Measurements from ENCODE around the gene KLHDC9.

KLHDC9 gene

DNA sequence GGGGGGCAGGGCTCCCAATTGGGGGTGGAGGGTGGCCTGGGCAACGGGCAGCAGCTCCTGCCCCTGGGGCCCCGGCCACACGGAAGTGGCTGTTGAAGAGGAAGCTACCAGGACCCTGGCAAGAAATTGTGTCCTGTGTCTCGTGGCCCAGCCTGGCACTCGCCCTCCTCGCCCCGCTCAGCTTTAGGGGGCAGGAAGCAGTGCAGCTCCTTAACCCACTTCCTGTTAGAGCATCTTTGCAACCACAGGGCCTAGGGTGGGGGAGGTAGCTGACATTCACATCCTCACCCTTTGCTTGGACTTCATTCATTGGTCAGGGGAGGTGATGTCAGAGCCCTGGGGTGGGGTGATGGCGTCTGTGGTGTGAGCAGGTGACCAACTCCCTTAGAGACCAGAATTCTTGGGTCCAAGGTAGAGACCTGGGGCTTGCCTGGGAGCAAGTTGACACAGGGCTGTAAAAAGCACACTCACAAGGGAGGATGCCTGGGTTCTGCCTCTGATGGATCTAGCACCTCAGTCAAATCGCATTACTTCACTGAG lies 28.4 kb upstream of the KLHDC9 start, which contains the start of gene ARHGAP30:
Gene ARHGAP30, minus strand, starts transcription at position 161 of the 540 bp plus-strand sequence. CDS start 267 bp downstream, outside the sequence.
- in situ Hi-C loops (cut with HindIII; ENCODE audit: low sequenced_read_pairs) = no loop called here
- no peak for DNase-seq (ENCODE audit: low read depth, low spot score)
- TF ChIP-seq, protein P1, sequence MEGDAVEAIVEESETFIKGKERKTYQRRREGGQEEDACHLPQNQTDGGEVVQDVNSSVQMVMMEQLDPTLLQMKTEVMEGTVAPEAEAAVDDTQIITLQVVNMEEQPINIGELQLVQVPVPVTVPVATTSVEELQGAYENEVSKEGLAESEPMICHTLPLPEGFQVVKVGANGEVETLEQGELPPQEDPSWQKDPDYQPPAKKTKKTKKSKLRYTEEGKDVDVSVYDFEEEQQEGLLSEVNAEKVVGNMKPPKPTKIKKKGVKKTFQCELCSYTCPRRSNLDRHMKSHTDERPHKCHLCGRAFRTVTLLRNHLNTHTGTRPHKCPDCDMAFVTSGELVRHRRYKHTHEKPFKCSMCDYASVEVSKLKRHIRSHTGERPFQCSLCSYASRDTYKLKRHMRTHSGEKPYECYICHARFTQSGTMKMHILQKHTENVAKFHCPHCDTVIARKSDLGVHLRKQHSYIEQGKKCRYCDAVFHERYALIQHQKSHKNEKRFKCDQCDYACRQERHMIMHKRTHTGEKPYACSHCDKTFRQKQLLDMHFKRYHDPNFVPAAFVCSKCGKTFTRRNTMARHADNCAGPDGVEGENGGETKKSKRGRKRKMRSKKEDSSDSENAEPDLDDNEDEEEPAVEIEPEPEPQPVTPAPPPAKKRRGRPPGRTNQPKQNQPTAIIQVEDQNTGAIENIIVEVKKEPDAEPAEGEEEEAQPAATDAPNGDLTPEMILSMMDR (IDR thresholded peaks at IDR 0.05; ENCODE audit: low read depth, low read length) = no peak
- no peak within 1 kb of the TSS for H3K4me3 ChIP-seq (ENCODE audit: low read depth, low read length)

DNA sequence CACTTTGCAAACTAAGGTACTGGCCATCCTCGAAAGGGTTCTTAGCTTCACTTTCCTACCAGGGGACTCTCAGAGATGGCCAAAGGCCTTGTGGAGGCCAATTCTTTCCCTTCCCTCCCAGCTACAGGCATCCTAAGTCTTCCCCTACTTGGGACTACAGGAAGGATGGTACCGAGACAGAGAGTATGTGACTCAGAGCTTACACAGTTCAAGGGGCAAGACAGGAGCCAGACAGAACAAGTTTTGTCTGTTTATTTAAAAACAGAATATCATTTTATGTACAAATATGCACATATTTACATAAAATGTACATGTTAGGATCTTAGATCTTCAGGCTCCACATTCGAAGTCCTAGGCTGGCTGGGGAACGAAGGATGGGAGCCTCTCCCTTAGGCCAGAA lies 27.4 kb upstream of the KLHDC9 start:
- TF ChIP-seq, protein P1 (IDR thresholded peaks at IDR 0.05; ENCODE audit: low read depth, low read length) = no peak
- in situ Hi-C loops (cut with HindIII; ENCODE audit: low sequenced_read_pairs) = no loop called here
- no peak for DNase-seq (ENCODE audit: low read depth, low spot score)
- H3K4me3 ChIP-seq (ENCODE audit: low read depth, low read length) = no peak overlapping the region

DNA sequence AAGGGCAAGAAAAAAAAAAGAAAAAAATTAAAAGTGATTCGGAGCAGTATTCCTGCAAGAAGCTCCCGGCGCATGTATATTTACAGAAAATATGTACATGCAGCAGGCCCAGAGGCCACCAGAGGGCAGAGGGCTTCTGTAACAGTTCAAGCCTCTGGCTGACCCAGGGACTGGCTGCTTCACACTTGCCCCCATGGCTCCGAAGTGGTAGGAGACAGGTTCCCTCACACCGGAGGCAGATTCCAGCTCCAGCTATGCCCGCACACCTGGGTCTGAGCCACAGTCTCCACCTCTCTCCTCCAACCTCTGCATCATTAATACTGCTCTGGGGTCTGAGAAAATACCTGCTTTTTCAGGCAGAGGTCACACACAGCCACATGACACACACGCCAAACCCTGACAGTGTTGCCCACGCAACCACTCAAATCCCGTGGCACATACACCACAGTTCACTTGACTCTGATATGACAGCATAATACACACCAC lies 26.2 kb upstream of the KLHDC9 start:
- in situ Hi-C loops (cut with HindIII; ENCODE audit: low sequenced_read_pairs) = no loop called here
- peak; percentile 21 for DNase-seq (ENCODE audit: low read depth, low spot score)
- H3K4me3 ChIP-seq (ENCODE audit: low read depth, low read length) = no peak overlapping the region
- TF ChIP-seq, protein P1 (IDR thresholded peaks at IDR 0.05; ENCODE audit: low read depth, low read length) = peak; percentile 54

DNA sequence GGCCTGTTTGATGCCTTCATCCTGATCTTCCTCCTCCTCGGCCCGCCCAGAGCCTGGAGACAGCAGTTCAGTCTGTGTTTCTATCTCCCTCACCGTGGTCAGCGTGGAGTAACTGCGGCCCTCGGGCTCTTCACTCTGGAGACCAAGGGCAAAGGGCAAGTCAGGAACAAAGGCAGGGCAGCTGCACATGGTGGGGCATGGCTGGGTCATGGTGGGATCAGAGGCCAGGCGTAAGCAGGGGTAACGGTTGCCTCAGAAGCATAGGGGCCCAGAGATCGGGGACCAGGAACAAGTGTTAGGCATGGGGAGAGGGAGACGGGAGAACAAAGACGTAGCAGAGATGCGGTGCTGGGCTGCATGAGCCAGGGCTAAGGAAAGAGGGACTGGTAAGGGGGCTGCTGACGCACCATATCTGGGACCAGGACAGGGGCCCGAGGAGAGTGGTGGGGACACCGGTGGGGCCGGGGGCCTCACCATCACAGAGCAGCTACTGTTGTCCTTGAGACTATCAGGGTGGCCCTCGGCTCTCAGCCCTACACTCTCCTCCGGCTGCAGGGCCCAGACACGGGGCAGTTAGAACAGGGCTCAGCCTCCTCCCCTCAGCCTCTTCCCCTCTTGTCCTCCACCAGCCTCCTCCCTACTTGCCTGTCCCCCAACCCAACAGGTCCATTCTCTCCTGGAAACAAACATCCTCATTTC lies 25.3 kb upstream of the KLHDC9 start:
- in situ Hi-C loops (cut with HindIII; ENCODE audit: low sequenced_read_pairs) = no loop called here
- TF ChIP-seq, protein P1 (IDR thresholded peaks at IDR 0.05; ENCODE audit: low read depth, low read length) = no peak
- no peak overlapping the region for H3K4me3 ChIP-seq (ENCODE audit: low read depth, low read length)
- no peak for DNase-seq (ENCODE audit: low read depth, low spot score)

DNA sequence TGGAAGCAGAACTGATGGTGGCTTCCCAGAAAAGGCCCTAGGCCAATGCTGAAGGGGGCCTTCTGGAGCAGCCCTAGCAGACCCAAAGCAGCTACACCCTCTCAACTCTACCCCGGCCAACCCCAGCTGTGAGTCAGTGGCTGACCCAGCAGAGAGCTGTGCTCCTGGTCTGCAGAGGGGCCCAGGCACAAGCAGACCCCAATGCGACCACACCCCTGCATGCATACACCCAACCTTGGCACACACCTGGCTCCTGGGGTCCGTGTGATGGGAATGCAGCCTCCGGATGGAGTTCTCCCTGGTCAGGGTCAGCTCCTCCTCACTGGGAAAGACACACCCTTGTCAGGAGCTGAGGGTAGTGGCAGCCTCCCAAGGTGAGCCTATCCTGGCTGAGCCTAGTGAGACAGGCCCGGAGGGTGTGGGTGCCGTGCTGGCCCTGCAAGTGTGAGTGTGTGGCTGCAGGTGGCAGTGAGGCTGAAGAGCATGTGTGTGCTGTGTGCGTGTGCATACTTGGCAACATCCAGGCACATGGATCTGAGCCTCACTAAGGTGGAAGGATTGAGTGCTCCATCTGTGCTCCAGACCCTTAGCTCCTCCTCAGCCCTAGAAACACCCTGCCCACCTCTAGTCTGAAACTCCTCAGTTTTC lies 24.6 kb upstream of the KLHDC9 start:
- DNase-seq (ENCODE audit: low read depth, low spot score) = no peak
- no peak overlapping the region for H3K4me3 ChIP-seq (ENCODE audit: low read depth, low read length)
- TF ChIP-seq, protein P1 (IDR thresholded peaks at IDR 0.05; ENCODE audit: low read depth, low read length) = no peak
- in situ Hi-C loops (cut with HindIII; ENCODE audit: low sequenced_read_pairs) = no loop called here

DNA sequence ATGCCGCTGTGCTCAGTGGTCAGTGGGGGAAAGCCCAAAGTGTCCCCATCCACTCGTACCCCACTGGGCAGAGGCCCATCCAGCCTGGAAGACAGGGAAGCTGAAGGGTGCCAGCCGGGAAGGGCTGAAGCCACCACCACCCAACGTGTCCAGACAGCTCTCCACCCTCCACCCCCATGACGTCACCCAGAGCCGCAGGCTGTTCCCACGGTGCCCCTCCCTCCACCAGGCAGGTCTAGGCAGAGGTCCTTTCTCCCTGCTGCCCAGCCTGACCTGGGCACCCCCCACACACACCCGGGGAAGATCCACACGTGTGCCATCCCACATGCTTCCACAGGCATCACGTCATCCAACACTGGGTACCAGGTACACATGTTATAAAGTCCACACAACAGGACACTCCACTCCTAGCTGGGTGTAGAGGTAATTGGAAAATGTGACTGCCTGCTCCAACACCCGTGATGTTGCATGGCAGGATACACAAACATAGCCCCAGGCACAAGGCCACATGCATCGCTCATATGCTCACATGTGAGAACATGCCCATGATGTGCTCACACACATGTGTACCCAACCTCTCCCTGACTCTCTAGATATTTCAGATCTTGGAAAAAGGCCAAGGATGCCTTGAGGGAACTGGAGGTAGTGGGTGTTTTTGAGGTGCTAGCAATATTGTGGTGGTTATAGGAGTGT lies 23.3 kb upstream of the KLHDC9 start:
- DNase-seq (ENCODE audit: low read depth, low spot score) = no peak
- in situ Hi-C loops (cut with HindIII; ENCODE audit: low sequenced_read_pairs) = no loop called here
- TF ChIP-seq, protein P1 (IDR thresholded peaks at IDR 0.05; ENCODE audit: low read depth, low read length) = no peak
- no peak overlapping the region for H3K4me3 ChIP-seq (ENCODE audit: low read depth, low read length)

Data from astrocyte of the spinal cord (primary cell).